ENCODE measurements around the gene CPNE7.
A peak's percentile ranks its signal among the peaks of the same experiment; 100 is the strongest.

Gene CPNE7

GRCh38 chr16:89596061-89596689 is 20.6 kb downstream of the CPNE7 start:
- TF ChIP-seq, protein P1, sequence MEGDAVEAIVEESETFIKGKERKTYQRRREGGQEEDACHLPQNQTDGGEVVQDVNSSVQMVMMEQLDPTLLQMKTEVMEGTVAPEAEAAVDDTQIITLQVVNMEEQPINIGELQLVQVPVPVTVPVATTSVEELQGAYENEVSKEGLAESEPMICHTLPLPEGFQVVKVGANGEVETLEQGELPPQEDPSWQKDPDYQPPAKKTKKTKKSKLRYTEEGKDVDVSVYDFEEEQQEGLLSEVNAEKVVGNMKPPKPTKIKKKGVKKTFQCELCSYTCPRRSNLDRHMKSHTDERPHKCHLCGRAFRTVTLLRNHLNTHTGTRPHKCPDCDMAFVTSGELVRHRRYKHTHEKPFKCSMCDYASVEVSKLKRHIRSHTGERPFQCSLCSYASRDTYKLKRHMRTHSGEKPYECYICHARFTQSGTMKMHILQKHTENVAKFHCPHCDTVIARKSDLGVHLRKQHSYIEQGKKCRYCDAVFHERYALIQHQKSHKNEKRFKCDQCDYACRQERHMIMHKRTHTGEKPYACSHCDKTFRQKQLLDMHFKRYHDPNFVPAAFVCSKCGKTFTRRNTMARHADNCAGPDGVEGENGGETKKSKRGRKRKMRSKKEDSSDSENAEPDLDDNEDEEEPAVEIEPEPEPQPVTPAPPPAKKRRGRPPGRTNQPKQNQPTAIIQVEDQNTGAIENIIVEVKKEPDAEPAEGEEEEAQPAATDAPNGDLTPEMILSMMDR (IDR thresholded peaks at IDR 0.05; ENCODE audit: insufficient read depth, low read length, poor library complexity, severe bottlenecking) = no peak
- Histone ChIP-seq H3K4me3 (replicated peaks; ENCODE audit: low read depth, low read length) (no peak overlapping the region), H3K27me3 (replicated peaks; ENCODE audit: control insufficient read depth, insufficient read depth, low read length) (no peaks in the 10 kb centered on the region), H3K36me3 (ENCODE audit: control insufficient read depth, insufficient read depth, low read length) (no peaks in the 10 kb centered on the region)
- no peak for DNase-seq (ENCODE audit: extremely low read depth, insufficient read length)

DNA sequence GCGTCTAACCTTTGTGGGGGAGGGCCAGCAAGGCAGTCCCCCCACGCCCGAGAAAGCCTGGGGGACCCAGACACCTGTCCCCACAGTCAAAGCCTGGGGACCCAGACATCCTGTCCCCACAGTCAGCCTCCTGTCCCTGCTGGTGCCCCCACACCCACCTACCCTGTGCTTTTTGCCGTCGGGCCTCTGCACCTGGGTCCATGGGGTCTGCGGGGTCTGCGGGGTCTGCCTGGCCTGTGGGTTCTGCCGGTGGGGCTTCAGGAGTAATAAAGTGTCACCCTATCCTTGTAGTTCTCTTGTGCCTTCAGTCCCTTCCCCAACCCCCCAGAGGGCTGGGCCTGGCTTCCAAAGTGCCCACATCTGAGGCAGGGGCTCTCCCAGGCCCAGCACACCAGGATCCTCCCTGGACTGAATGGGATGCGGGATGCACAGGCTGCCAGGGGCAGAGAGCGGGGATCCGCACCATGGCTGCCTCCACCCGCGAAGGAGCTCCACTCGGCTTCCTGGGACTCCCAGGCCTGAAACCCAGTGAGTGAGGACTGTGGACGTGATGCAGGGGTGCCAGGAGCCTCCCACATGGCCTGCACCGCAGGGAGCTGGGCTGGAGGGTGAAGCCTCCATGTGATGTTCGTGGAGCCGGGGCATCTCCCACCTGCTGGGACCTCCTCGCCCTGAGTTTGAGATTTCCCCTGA is 21.5 kb downstream of the CPNE7 start:
- Histone ChIP-seq H3K27me3 (replicated peaks; ENCODE audit: control insufficient read depth, insufficient read depth, low read length) (no peaks in the 10 kb centered on the region), H3K36me3 (ENCODE audit: control insufficient read depth, insufficient read depth, low read length) (no peaks in the 10 kb centered on the region), H3K4me3 (replicated peaks; ENCODE audit: low read depth, low read length) (no peak overlapping the region)
- TF ChIP-seq, protein P1 (IDR thresholded peaks at IDR 0.05; ENCODE audit: insufficient read depth, low read length, poor library complexity, severe bottlenecking) = no peak
- no peak for DNase-seq (ENCODE audit: extremely low read depth, insufficient read length)

GRCh38 chr16:89598199-89598598 is 22.6 kb downstream of the CPNE7 start:
- no peak for DNase-seq (ENCODE audit: extremely low read depth, insufficient read length)
- TF ChIP-seq, protein P1 (IDR thresholded peaks at IDR 0.05; ENCODE audit: insufficient read depth, low read length, poor library complexity, severe bottlenecking) = no peak
- H3K36me3 ChIP-seq (ENCODE audit: control insufficient read depth, insufficient read depth, low read length) = no peaks in the 10 kb centered on the region
- H3K4me3 ChIP-seq (replicated peaks; ENCODE audit: low read depth, low read length) = no peak overlapping the region
- H3K27me3 ChIP-seq (replicated peaks; ENCODE audit: control insufficient read depth, insufficient read depth, low read length) = no peaks in the 10 kb centered on the region

DNA sequence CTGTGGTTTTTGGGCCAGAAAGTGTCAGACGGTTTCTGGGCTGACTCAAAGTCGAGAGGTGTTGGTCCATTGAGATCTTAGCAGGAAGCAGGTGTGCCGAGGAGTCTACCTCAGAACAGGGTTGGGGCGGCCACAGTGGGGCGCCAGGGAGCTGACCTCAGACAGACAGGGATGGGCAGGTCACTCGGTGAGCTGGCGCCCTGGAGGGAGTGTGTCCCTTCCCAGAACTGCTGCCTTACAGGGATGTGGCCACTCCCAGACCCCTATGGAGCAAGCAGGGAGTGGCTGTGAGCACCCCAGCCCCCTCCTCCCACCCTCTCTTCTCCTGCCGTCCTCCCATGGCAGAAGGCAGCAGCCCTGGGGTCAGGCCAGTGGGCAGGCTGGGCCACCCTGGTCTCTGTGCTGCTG is 23.9 kb downstream of the CPNE7 start:
- H3K4me3 ChIP-seq (replicated peaks; ENCODE audit: low read depth, low read length) = no peak overlapping the region
- no peak for DNase-seq (ENCODE audit: extremely low read depth, insufficient read length)
- TF ChIP-seq, protein P1 (IDR thresholded peaks at IDR 0.05; ENCODE audit: insufficient read depth, low read length, poor library complexity, severe bottlenecking) = peak; percentile 47

DNA sequence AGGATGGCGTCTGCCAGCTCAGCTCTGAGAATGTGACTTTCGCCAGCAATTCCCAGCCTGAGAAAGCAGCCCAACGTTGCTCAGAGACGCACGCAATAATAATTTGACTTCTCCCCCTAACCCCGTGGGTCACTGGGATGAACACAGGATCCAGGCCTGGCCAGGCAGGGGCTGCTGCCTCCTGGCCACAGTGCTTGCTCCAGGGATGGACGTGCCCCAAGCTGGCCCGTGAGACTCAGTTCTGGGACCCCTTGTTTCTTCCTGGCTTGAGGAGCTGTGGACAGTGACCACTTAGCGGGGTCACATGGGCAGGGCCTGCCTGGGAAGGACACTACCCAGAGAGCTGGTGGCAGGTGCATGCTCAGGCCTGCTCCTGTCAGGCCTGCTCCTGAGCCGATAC is 24.3 kb downstream of the CPNE7 start:
- TF ChIP-seq, protein P1 (IDR thresholded peaks at IDR 0.05; ENCODE audit: insufficient read depth, low read length, poor library complexity, severe bottlenecking) = no peak
- Histone ChIP-seq H3K4me3 (replicated peaks; ENCODE audit: low read depth, low read length) (no peak overlapping the region), H3K36me3 (ENCODE audit: control insufficient read depth, insufficient read depth, low read length) (no peaks in the 10 kb centered on the region), H3K27me3 (replicated peaks; ENCODE audit: control insufficient read depth, insufficient read depth, low read length) (no peaks in the 10 kb centered on the region)
- DNase-seq (ENCODE audit: extremely low read depth, insufficient read length) = no peak

More for the DNA sequence above, 23.9 kb downstream of the CPNE7 start:
- H3K27me3 ChIP-seq (replicated peaks; ENCODE audit: control insufficient read depth, insufficient read depth, low read length) = no peaks in the 10 kb centered on the region
- H3K36me3 ChIP-seq (ENCODE audit: control insufficient read depth, insufficient read depth, low read length) = no peaks in the 10 kb centered on the region
